H1 (cell line): Measurements from ENCODE around the gene DNAJC28.
A peak's percentile ranks its signal among the peaks of the same experiment; 100 is the strongest.

Source experiments
- EP300 ChIP-seq, 2 experiments: IDR thresholded peaks; 1 replicate in 1 of 2; 2 replicates in 1 of 2; pipeline ENCODE4 v1.6.1; 2011 to 2012; ENCODE audit warnings: low read depth in 2 of 2, low read length in 2 of 2, mild to moderate bottlenecking in 2 of 2, borderline replicate concordance in 1 of 2, inconsistent platforms in 1 of 2, moderate library complexity in 1 of 2
- POLR2A ChIP-seq, 2 experiments: IDR thresholded peaks; 1 replicate in 1 of 2; 2 replicates in 1 of 2; pipeline ENCODE4 v1.6.1; 2011; ENCODE audit warnings: low read depth in 2 of 2, low read length in 2 of 2, mild to moderate bottlenecking in 2 of 2; ENCODE audit errors: control extremely low read depth in 1 of 2
- SRF ChIP-seq: IDR thresholded peaks from 2 replicates; pipeline ENCODE4 v1.6.1; 2011; ENCODE audit warnings: mild to moderate bottlenecking, low read depth, low read length, moderate library complexity

- TF ChIP-seq POLR2A (IDR thresholded peaks at IDR 0.05; ENCODE audit: control extremely low read depth in 1 of 2, low read depth in 2 of 2, low read length in 2 of 2) (peak in 1 of 2 experiments; percentile 66; a peak in 2 of 3 replicates), SRF (no peak), EP300 (IDR thresholded peaks at IDR 0.05; ENCODE audit: borderline replicate concordance in 1 of 2, low read depth in 2 of 2, low read length in 2 of 2) (peak in 1 of 2 experiments; percentile 69; a peak in 1 of 3 replicates)
Observed at GRCh38 chr21:33491373-33492102, at the start of gene DNAJC28.
